NCI-H2171 (cell line): ENCODE data around the gene KCNQ5.
"Not testable (repeated sequence)": the region's sequence is repeated elsewhere in the genome, so short reads cannot be mapped to it uniquely, and the experiment has no call there.

ENCODE experiments used
- DNase-seq: peaks from one replicate; lab custom pipeline; 2025; lab: John Stamatoyannopoulos, UW

Gene KCNQ5

GRCh38 chr6:72844614-72845013 lies 222.8 kb downstream of the KCNQ5 start:
- no peak for DNase-seq

- DNase-seq: no peak
Measured at GRCh38 chr6:72849346-72849745, 227.5 kb downstream of the KCNQ5 start.

- no peak for DNase-seq
Measured at GRCh38 chr6:72850040-72850439, 228.2 kb downstream of the KCNQ5 start.

GRCh38 chr6:72850469-72850868 lies 228.6 kb downstream of the KCNQ5 start:
- DNase-seq: no peak

- no peak for DNase-seq
Measured at GRCh38 chr6:72855471-72855870, 233.6 kb downstream of the KCNQ5 start.

- no peak for DNase-seq
Measured at GRCh38 chr6:72856801-72857200, 234.9 kb downstream of the KCNQ5 start.

GRCh38 chr6:72857791-72858585 lies 236.1 kb downstream of the KCNQ5 start:
- no peak for DNase-seq

GRCh38 chr6:72861059-72861458 lies 239.2 kb downstream of the KCNQ5 start:
- no peak for DNase-seq

GRCh38 chr6:72861935-72862432 lies 240.1 kb downstream of the KCNQ5 start:
- no peak for DNase-seq

- DNase-seq: no peak
Measured at GRCh38 chr6:72863131-72863530, 241.3 kb downstream of the KCNQ5 start.

- DNase-seq: no peak
Measured at GRCh38 chr6:72864236-72864635, 242.4 kb downstream of the KCNQ5 start.

- no peak for DNase-seq
Measured at GRCh38 chr6:72864799-72865198, 242.9 kb downstream of the KCNQ5 start.

- DNase-seq: no peak
Measured at GRCh38 chr6:72865467-72865866, 243.6 kb downstream of the KCNQ5 start.

GRCh38 chr6:72869621-72870020 lies 247.8 kb downstream of the KCNQ5 start:
- DNase-seq: no peak

- DNase-seq: no peak
Measured at GRCh38 chr6:72873433-72873832, 251.6 kb downstream of the KCNQ5 start.

- no peak for DNase-seq
Measured at GRCh38 chr6:72876256-72876655, 254.4 kb downstream of the KCNQ5 start.

GRCh38 chr6:72886170-72886569 lies 264.3 kb downstream of the KCNQ5 start:
- no peak for DNase-seq

GRCh38 chr6:72890233-72890632 lies 268.4 kb downstream of the KCNQ5 start:
- DNase-seq: no peak

GRCh38 chr6:72890671-72891070 lies 268.8 kb downstream of the KCNQ5 start:
- DNase-seq: no peak

GRCh38 chr6:72892901-72893300 lies 271.0 kb downstream of the KCNQ5 start:
- DNase-seq: no peak

- DNase-seq: no peak
Measured at GRCh38 chr6:72894091-72894490, 272.2 kb downstream of the KCNQ5 start.

- DNase-seq: not testable (repeated sequence)
Measured at GRCh38 chr6:72898313-72898712, 276.4 kb downstream of the KCNQ5 start.

GRCh38 chr6:72905705-72906478 lies 284.0 kb downstream of the KCNQ5 start:
- DNase-seq: no peak
